HCT116 (cell line): ENCODE measurements around the gene WDR76. TPM values are rescaled to one million over a fixed set of nuclear protein-coding genes. Genes with fewer than 3 reads are reported as not detected.
"Not testable (repeated sequence)": the region's sequence is repeated elsewhere in the genome, so short reads cannot be mapped to it uniquely, and the experiment has no call there.

Experiments
- ATAC-seq: fragments of 200-7000 bp; cut with Tn5 transposase; 2 replicates; pipeline ENCODE4 v1.9.1; 2020; ENCODE audit warnings: mild to moderate bottlenecking, moderate library complexity
- BruUV-seq: library from RNA; stranded (reverse); fragments of 400-500 nt; replicated peaks from 2 replicates; lab custom pipeline; 2021; lab: Mats Ljungman, UMichigan
- CTCF ChIA-PET: fragments of 300-600 bp; sonication (Branson Sonifier 250); formaldehyde crosslinking; loops from one replicate; lab custom pipeline; 2021; ENCODE audit warnings: antibody characterized with exemption; lab: Charles Lee
- POLR2A ChIA-PET: fragments of 300-600, 350-600 bp; sonication (Branson Sonifier 250); formaldehyde crosslinking; loops from one replicate; lab custom pipeline; 2021; ENCODE audit warnings: antibody characterized with exemption; lab: Charles Lee
- RAD21 ChIA-PET, 2 experiments: fragments of 300-600 bp; sonication (Branson Sonifier 250); formaldehyde crosslinking; loops; one replicate each; lab custom pipeline; 2023; ENCODE audit warnings: low total read pairs in 2 of 2; ENCODE audit not compliant: uncharacterized antibody in 2 of 2, unreplicated experiment in 2 of 2, low non-redundant PET in 1 of 2; lab: Charles Lee
- DNase-seq: peaks from one replicate; pipeline ENCODE4 v3.0.0-alpha.2; 2010; ENCODE audit warnings: low read depth, low spot score
- H2AFZ ChIP-seq: fragments of 200-600 bp; shearing (Covaris generic), sonication (generic); 2 replicates; pipeline ENCODE4 v1.6.1; 2017; ENCODE audit warnings: low read depth, mixed run types, mixed read lengths, antibody characterized with exemption, low read length; ENCODE audit not compliant: poor library complexity, severe bottlenecking
- H3K27ac ChIP-seq: 2 replicates; pipeline ENCODE4 v1.5.1; 2012; ENCODE audit warnings: low read depth, low read length
- H3K27me3 ChIP-seq: fragments of 200-600 bp; sonication (generic); 2 replicates; pipeline ENCODE4 v1.6.1; 2016; ENCODE audit warnings: mixed run types, low read length, mixed read lengths; ENCODE audit not compliant: insufficient read depth
- H3K36me3 ChIP-seq, 2 experiments: fragments of 200-500 bp in 1 of 2; fragments of 200-600 bp in 1 of 2; sonication (Bioruptor generic) in 1 of 2; sonication (generic) in 1 of 2; 2 replicates each; pipeline versions ENCODE4 v1.5.1 to v1.6.1; 2014 to 2016; ENCODE audit warnings: low read length in 2 of 2, inconsistent platforms in 1 of 2, mixed read lengths in 1 of 2, mixed run types in 1 of 2; ENCODE audit not compliant: insufficient read depth in 2 of 2, control insufficient read depth in 1 of 2
- H3K4me1 ChIP-seq, 2 experiments: fragments of 200-600 bp in 1 of 2; sonication (generic) in 1 of 2; 2 replicates each; pipeline versions ENCODE4 v1.5.1 to v1.6.1; 2012 to 2017; ENCODE audit warnings: low read length in 2 of 2, inconsistent platforms in 1 of 2, mild to moderate bottlenecking in 1 of 2, mixed read lengths in 1 of 2, mixed run types in 1 of 2, moderate library complexity in 1 of 2; ENCODE audit not compliant: insufficient read depth in 2 of 2, control insufficient read depth in 1 of 2
- H3K4me2 ChIP-seq: fragments of 200-600 bp; sonication (generic); 2 replicates; pipeline ENCODE4 v1.6.1; 2017; ENCODE audit warnings: mixed run types, low read length, mixed read lengths
- H3K4me3 ChIP-seq, 2 experiments: fragments of 200-600 bp in 1 of 2; sonication (generic) in 1 of 2; replicated peaks in 1 of 2; 2 replicates each; pipeline ENCODE4 v1.5.1; 2011 to 2016; ENCODE audit warnings: low read length in 2 of 2, control low read depth in 1 of 2, low read depth in 1 of 2, mild to moderate bottlenecking in 1 of 2, mixed read lengths in 1 of 2, mixed run types in 1 of 2
- H3K79me2 ChIP-seq: fragments of 200-600 bp; sonication (generic); 2 replicates; pipeline ENCODE4 v1.6.1; 2017; ENCODE audit warnings: mild to moderate bottlenecking, mixed run types, low read length, moderate library complexity, mixed read lengths; ENCODE audit not compliant: insufficient read depth
- H3K9ac ChIP-seq: fragments of 200-600 bp; sonication (generic); 2 replicates; pipeline ENCODE4 v1.6.1; 2016; ENCODE audit warnings: low read length, mixed read lengths
- H3K9me2 ChIP-seq: fragments of 200-600 bp; sonication (generic), shearing (Covaris generic); 2 replicates; pipeline ENCODE4 v1.6.1; 2017; ENCODE audit warnings: mixed run types, mild to moderate bottlenecking, moderate library complexity; ENCODE audit not compliant: insufficient read depth
- H3K9me3 ChIP-seq, 2 experiments: fragments of 200-500 bp in 1 of 2; fragments of 200-600 bp in 1 of 2; sonication (Bioruptor generic) in 1 of 2; sonication (generic) in 1 of 2; 2 replicates each; pipeline ENCODE4 v1.6.1; 2014 to 2017; ENCODE audit warnings: low read length in 2 of 2, mixed read lengths in 2 of 2, inconsistent platforms in 1 of 2, low read depth in 1 of 2, mild to moderate bottlenecking in 1 of 2, mixed run types in 1 of 2, moderate library complexity in 1 of 2; ENCODE audit not compliant: control insufficient read depth in 1 of 2, insufficient read depth in 1 of 2
- H4K20me1 ChIP-seq: fragments of 200-600 bp; sonication (generic), shearing (Covaris generic); 2 replicates; pipeline ENCODE4 v1.6.1; 2017; ENCODE audit warnings: mixed run types, mild to moderate bottlenecking, moderate library complexity; ENCODE audit not compliant: insufficient read depth
- ELF1 ChIP-seq: IDR thresholded peaks from 2 replicates; pipeline ENCODE4 v1.6.1; 2012; ENCODE audit warnings: low read depth, borderline replicate concordance
- EZH2 ChIP-seq: fragments of 200-600 bp; sonication (generic); IDR thresholded peaks from 2 replicates; pipeline ENCODE4 v1.6.1; 2017; ENCODE audit warnings: antibody characterized with exemption, mixed run types
- EZH2phosphoT487 ChIP-seq: fragments of 200-600 bp; IDR thresholded peaks from 2 replicates; pipeline ENCODE4 v1.6.1; 2018; ENCODE audit warnings: antibody characterized with exemption, borderline replicate concordance
- FOSL1 ChIP-seq: IDR thresholded peaks from 2 replicates; pipeline ENCODE4 v1.6.1; 2012; ENCODE audit warnings: low read depth
- JUND ChIP-seq: IDR thresholded peaks from 2 replicates; pipeline ENCODE4 v1.6.1; 2012
- POLR2A ChIP-seq: IDR thresholded peaks from 2 replicates; pipeline ENCODE4 v1.7.0; 2011; ENCODE audit warnings: borderline replicate concordance; ENCODE audit not compliant: insufficient read depth, insufficient read length; ENCODE audit errors: extremely low read depth
- RAD21 ChIP-seq: IDR thresholded peaks from 2 replicates; pipeline ENCODE4 v1.6.1; 2012; ENCODE audit warnings: low read depth, mild to moderate bottlenecking
- SIN3A ChIP-seq: IDR thresholded peaks from 2 replicates; pipeline ENCODE4 v1.6.1; 2012; ENCODE audit warnings: low read depth
- SP1 ChIP-seq: IDR thresholded peaks from 2 replicates; pipeline ENCODE4 v1.6.1; 2012; ENCODE audit warnings: low read depth
- YY1 ChIP-seq: IDR thresholded peaks from 2 replicates; pipeline ENCODE4 v1.6.1; 2011; ENCODE audit warnings: low read length, low read depth, moderate library complexity, mild to moderate bottlenecking; ENCODE audit not compliant: insufficient replicate concordance; ENCODE audit errors: extremely low read depth
- ZFX ChIP-seq: fragments of 450-650 bp; IDR thresholded peaks from 2 replicates; pipeline ENCODE4 v1.6.1; 2017
- ZNF274 ChIP-seq: fragments of 200-500 bp; sonication (Bioruptor generic); IDR thresholded peaks from 2 replicates; pipeline ENCODE4 v1.6.1; 2014; ENCODE audit warnings: mild to moderate bottlenecking, low read depth, low read length, inconsistent platforms
- intact Hi-C: fragments of 100-400 bp; cut with micrococcal nuclease; formaldehyde crosslinking; loops from 2 replicates; pipeline ENCODE4 v1.10.0; 2022
- total RNA-seq: library from RNA; stranded (reverse); gene quantifications from one replicate; pipeline ENCODE4 v1.2.1, GENCODE V29; 2021; ENCODE audit not compliant: unreplicated experiment

WDR76 gene
- total RNA-seq, 1 experiment from 2014 or later, result 33.0 TPM

GRCh38 chr15:43808435-43808950 is 18.3 kb upstream of the WDR76 start:
- H3K4me1 ChIP-seq, result no peaks in the 10 kb centered on the region
- no peaks in the 10 kb centered on the region for H4K20me1 ChIP-seq
- DNase-seq, result no peak
- H3K4me3 ChIP-seq, result no peak overlapping the region
- no peaks in the 10 kb centered on the region for H3K9me2 ChIP-seq
- no peak overlapping the region for H3K27ac ChIP-seq
- ChIA-PET RAD21 (no interaction called here), POLR2A (no interaction called here), CTCF (no interaction called here)
- intact Hi-C loops, result no loop called here
- no peaks in the 10 kb centered on the region for H3K9me3 ChIP-seq
- peaks cover 69 to 70% of the 10 kb centered on the region in 2 experiments for H3K36me3 ChIP-seq
- no peaks in the 10 kb centered on the region for H3K79me2 ChIP-seq
- no peak overlapping the region for H2AFZ ChIP-seq
- TF ChIP-seq ZNF274, result no peak
- no peak for ATAC-seq
- H3K4me2 ChIP-seq, result no peak overlapping the region
- H3K9ac ChIP-seq, result no peak overlapping the region
- no TSS peak for BruUV-seq
- no peaks in the 10 kb centered on the region for H3K27me3 ChIP-seq

DNA sequence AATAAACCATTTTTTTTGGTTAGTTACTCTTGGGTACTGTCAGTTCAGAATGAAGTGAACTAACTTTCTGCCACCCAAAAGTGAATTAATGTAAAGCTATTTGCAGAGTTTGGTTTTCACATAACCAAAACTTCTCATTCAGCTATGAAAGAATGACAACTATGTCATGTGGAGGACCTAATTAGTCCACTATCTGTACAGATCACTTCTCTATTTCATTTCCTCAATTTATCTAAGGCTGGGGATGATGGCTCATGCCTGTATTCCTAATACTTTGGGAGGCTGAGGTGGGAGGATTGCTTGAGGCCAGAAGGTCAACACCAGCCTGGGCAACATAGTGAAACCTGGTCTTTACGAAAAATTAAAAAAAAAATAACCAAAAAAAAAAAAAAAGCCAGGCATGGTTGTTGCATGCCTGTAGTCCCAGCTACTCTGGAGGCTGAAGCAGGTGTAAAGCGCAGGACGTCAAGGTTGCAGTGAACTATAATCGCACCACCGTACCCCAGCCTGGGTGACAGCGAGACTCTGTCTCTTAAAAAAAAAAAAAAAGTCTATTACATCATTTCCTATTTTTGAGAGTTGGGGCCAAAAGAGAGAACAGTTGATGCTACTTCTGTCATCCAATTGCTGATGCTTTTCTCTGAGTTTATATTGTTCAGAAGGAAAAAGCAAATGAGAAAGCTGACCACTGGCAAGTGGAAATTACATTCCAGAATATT is 17.7 kb upstream of the WDR76 start:
- no peak overlapping the region for H3K9ac ChIP-seq
- H3K79me2 ChIP-seq, result no peaks in the 10 kb centered on the region
- H3K4me3 ChIP-seq, result no peak overlapping the region
- no peaks in the 10 kb centered on the region for H4K20me1 ChIP-seq
- H3K9me3 ChIP-seq, result no peaks in the 10 kb centered on the region
- DNase-seq (no peak), ATAC-seq (no peak)
- H3K9me2 ChIP-seq, result no peaks in the 10 kb centered on the region
- no TSS peak for BruUV-seq
- RAD21 ChIA-PET, result no interaction called here
- H3K4me2 ChIP-seq, result no peak overlapping the region
- H2AFZ ChIP-seq, result no peak overlapping the region
- H3K4me1 ChIP-seq, result no peaks in the 10 kb centered on the region
- POLR2A ChIA-PET, result no interaction called here
- peaks cover 71 to 73% of the 10 kb centered on the region in 2 experiments for H3K36me3 ChIP-seq
- no peak overlapping the region for H3K27ac ChIP-seq
- no peak for TF ChIP-seq POLR2A
- no peak for TF ChIP-seq SIN3A
- TF ChIP-seq EZH2phosphoT487, result no peak
- TF ChIP-seq RAD21, result no peak
- no peak for TF ChIP-seq FOSL1
- TF ChIP-seq SP1, result no peak
- no peak for TF ChIP-seq JUND
- no peak for TF ChIP-seq ZNF274
- TF ChIP-seq EZH2, result no peak
- no peak for TF ChIP-seq ELF1
- TF ChIP-seq YY1, result no peak
- no peak for TF ChIP-seq ZFX
- H3K27me3 ChIP-seq, result no peaks in the 10 kb centered on the region
- intact Hi-C loops, result no loop called here
- CTCF ChIA-PET, result no interaction called here

DNA sequence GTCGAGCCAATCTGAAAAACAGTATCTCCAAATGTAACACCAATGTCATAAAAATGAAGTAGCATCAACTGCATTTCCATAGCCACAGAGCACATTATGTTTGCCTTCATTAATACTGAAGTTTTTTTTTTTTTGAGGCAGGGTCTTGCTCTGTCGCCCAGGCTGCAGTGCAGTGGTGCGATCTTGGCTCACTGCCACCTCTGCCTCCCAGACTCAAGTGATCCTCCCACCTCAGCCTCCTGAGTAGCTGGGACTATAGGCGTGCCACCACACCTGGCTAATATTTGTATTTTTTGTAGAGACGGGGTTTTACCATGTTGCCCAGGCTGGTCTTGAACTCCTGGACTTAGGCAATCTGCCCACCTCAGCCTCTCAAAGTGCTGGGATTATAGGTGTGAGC is 11.7 kb upstream of the WDR76 start:
- H3K79me2 ChIP-seq, result peaks cover 37% of the 10 kb centered on the region
- H3K4me2 ChIP-seq, H3K4me1 ChIP-seq, RAD21 ChIA-PET, DNase-seq, H3K4me3 ChIP-seq, BruUV-seq, H3K27me3 ChIP-seq, H3K9ac ChIP-seq, H4K20me1 ChIP-seq, CTCF ChIA-PET, H3K9me2 ChIP-seq, POLR2A ChIA-PET, H3K9me3 ChIP-seq, H2AFZ ChIP-seq, ATAC-seq, H3K27ac ChIP-seq, intact Hi-C loops: not testable (repeated sequence)
- H3K36me3 ChIP-seq, result peaks cover 46 to 50% of the 10 kb centered on the region in 2 experiments
